Measurements from ENCODE around the gene KLHL42. TPM values are rescaled to one million over a fixed set of nuclear protein-coding genes. Genes with fewer than 3 reads are reported as not detected.

Gene KLHL42
- total and polyA plus RNA-seq, 2 of the 13 experiments (the other 11 are each of a cell fraction or from before 2014, with no cell fraction given): 13.5 to 14.0 TPM

DNA sequence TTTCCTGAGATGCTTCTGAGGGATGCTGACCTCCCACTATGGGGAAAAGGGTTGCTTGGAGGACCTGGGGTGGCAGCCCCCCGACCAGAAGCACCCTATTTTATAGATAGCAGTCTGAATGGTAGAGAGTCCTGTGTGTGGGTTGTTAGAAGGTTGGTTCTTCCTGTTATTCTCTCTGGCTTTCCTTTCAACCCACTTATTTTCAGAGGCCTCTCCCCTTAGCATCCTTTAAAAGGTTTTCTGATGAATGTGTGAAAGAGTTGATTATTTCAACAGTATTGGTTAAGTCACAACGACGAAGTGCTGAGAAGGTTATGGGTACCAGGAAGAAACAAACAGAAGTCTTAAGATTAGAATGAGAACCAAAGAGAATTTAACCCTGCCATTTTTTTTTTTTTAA lies 20.8 kb downstream of the KLHL42 start:
- POLR2A ChIA-PET: no interaction called here
- BruUV-seq (replicated peaks): no TSS peak
- DNase-seq (ENCODE audit: low spot score) (no peak), ATAC-seq (no peak), FAIRE-seq (no peak)
- 92% methylated on average over 3 of the region's 3 CpGs for WGBS (ENCODE audit: low lambda C conversion rate)
- no peaks in the 10 kb centered on the region for H3K27me3 ChIP-seq (ENCODE audit: control insufficient read depth in 1 of 2, insufficient read depth in 2 of 2, low read length in 2 of 2)
- no peaks in the 10 kb centered on the region for H3K79me2 ChIP-seq (ENCODE audit: insufficient read depth, low read length)
- TF ChIP-seq ZNF460 (CRISPR knock-in tag; IDR thresholded peaks at IDR 0.05; ENCODE audit: borderline replicate concordance) (no peak), CEBPG (CRISPR knock-in tag; IDR thresholded peaks at IDR 0.05) (no peak), ATF5 (CRISPR knock-in tag; IDR thresholded peaks at IDR 0.05; ENCODE audit: low read depth) (no peak)
- TF ChIP-seq, protein P1, sequence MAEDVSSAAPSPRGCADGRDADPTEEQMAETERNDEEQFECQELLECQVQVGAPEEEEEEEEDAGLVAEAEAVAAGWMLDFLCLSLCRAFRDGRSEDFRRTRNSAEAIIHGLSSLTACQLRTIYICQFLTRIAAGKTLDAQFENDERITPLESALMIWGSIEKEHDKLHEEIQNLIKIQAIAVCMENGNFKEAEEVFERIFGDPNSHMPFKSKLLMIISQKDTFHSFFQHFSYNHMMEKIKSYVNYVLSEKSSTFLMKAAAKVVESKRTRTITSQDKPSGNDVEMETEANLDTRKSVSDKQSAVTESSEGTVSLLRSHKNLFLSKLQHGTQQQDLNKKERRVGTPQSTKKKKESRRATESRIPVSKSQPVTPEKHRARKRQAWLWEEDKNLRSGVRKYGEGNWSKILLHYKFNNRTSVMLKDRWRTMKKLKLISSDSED (CRISPR knock-in tag; IDR thresholded peaks at IDR 0.05): no peak
- TF ChIP-seq, protein P2, sequence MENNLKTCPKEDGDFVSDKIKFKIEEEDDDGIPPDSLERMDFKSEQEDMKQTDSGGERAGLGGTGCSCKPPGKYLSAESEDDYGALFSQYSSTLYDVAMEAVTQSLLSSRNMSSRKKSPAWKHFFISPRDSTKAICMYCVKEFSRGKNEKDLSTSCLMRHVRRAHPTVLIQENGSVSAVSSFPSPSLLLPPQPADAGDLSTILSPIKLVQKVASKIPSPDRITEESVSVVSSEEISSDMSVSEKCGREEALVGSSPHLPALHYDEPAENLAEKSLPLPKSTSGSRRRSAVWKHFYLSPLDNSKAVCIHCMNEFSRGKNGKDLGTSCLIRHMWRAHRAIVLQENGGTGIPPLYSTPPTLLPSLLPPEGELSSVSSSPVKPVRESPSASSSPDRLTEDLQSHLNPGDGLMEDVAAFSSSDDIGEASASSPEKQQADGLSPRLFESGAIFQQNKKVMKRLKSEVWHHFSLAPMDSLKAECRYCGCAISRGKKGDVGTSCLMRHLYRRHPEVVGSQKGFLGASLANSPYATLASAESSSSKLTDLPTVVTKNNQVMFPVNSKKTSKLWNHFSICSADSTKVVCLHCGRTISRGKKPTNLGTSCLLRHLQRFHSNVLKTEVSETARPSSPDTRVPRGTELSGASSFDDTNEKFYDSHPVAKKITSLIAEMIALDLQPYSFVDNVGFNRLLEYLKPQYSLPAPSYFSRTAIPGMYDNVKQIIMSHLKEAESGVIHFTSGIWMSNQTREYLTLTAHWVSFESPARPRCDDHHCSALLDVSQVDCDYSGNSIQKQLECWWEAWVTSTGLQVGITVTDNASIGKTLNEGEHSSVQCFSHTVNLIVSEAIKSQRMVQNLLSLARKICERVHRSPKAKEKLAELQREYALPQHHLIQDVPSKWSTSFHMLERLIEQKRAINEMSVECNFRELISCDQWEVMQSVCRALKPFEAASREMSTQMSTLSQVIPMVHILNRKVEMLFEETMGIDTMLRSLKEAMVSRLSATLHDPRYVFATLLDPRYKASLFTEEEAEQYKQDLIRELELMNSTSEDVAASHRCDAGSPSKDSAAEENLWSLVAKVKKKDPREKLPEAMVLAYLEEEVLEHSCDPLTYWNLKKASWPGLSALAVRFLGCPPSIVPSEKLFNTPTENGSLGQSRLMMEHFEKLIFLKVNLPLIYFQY (CRISPR knock-in tag; IDR thresholded peaks at IDR 0.05; ENCODE audit: borderline replicate concordance): no peak
- CTCF ChIA-PET (ENCODE audit: low intra/inter-chr PET ratio, low total read pairs): no interaction called here
- intact Hi-C loops (cut with micrococcal nuclease; ENCODE audit: unreplicated experiment) (no loop called here), in situ Hi-C loops (cut with HindIII; ENCODE audit: extremely low pct_ligation_motif_present, low pct_unique_long_range_greater_than_20kb) (no loop called here)
- no peak overlapping the region for H2AFZ ChIP-seq (ENCODE audit: low read length)
- H3K36me3 ChIP-seq (replicated peaks in 1 of 2; ENCODE audit: control insufficient read depth in 1 of 2, insufficient read depth in 2 of 2, low read length in 2 of 2): peaks cover 1 to 31% of the 10 kb centered on the region in 2 experiments; a peak in 3 of 5 replicates
- H3K4me2 ChIP-seq (ENCODE audit: low read depth, low read length): no peak overlapping the region
- no peaks in the 10 kb centered on the region for H3K9me3 ChIP-seq (ENCODE audit: low read length)
- no peak overlapping the region for H3K27ac ChIP-seq (ENCODE audit: extremely low read length, insufficient read depth, low read length)
- no peaks in the 10 kb centered on the region for H4K20me1 ChIP-seq (ENCODE audit: insufficient read depth, low read length)
- no peak overlapping the region for H3K9ac ChIP-seq (ENCODE audit: insufficient read depth, low read depth, low read length)
- H3K4me1 ChIP-seq (ENCODE audit: insufficient read depth, low read length): no peaks in the 10 kb centered on the region
- H3K4me3 ChIP-seq (replicated peaks in 1 of 3; ENCODE audit: insufficient read depth in 1 of 3, low read depth in 2 of 3, low read length in 3 of 3): no peak overlapping the region
